H9 (cell line): ENCODE results near the gene AQP9. TPM values are rescaled to one million over a fixed set of nuclear protein-coding genes. Genes with fewer than 3 reads are reported as not detected.

Experiments
- DNase-seq: peaks from one replicate; pipeline ENCODE4 v3.0.0-alpha.2; 2017
- H2AFZ ChIP-seq: one replicate; pipeline ENCODE4 v1.6.1; 2013; ENCODE audit warnings: mild to moderate bottlenecking, low read length, control low read depth, moderate library complexity
- H2AK5ac ChIP-seq: 2 replicates; pipeline ENCODE4 v1.6.1; 2013; ENCODE audit warnings: low read length, control low read depth, mixed read lengths; ENCODE audit not compliant: insufficient read length
- H2BK120ac ChIP-seq: one replicate; pipeline ENCODE4 v1.6.1; 2013; ENCODE audit warnings: low read depth, mild to moderate bottlenecking, low read length, control low read depth, inconsistent platforms; ENCODE audit not compliant: poor library complexity, severe bottlenecking
- H2BK12ac ChIP-seq: 2 replicates; pipeline ENCODE4 v1.6.1; 2013; ENCODE audit warnings: low read length, control low read depth, mixed read lengths, low read depth; ENCODE audit not compliant: insufficient read length
- H2BK15ac ChIP-seq: 2 replicates; pipeline ENCODE4 v1.6.1; 2013; ENCODE audit warnings: low read depth, low read length, control low read depth
- H2BK20ac ChIP-seq: one replicate; pipeline ENCODE4 v1.6.1; 2013; ENCODE audit warnings: low read depth, mild to moderate bottlenecking, low read length, control low read depth, inconsistent platforms; ENCODE audit not compliant: poor library complexity, severe bottlenecking
- H2BK5ac ChIP-seq: 2 replicates; pipeline ENCODE4 v1.6.1; 2013; ENCODE audit warnings: low read length, control low read depth, mixed read lengths; ENCODE audit not compliant: insufficient read length
- H3K14ac ChIP-seq: 2 replicates; pipeline ENCODE4 v1.6.1; 2013; ENCODE audit warnings: low read length, control low read depth; ENCODE audit not compliant: insufficient read depth
- H3K18ac ChIP-seq: 2 replicates; pipeline ENCODE4 v1.6.1; 2013; ENCODE audit warnings: low read depth, mild to moderate bottlenecking, mixed read lengths, low read length, control low read depth; ENCODE audit not compliant: insufficient read length
- H3K23ac ChIP-seq: 2 replicates; pipeline ENCODE4 v1.6.1; 2013; ENCODE audit warnings: low read length, control low read depth, mixed read lengths, low read depth; ENCODE audit not compliant: insufficient read length
- H3K23me2 ChIP-seq: 2 replicates; pipeline ENCODE4 v1.6.1; 2013; ENCODE audit warnings: low read depth, mild to moderate bottlenecking, mixed read lengths, low read length, control low read depth; ENCODE audit not compliant: insufficient read length, poor library complexity, severe bottlenecking
- H3K27ac ChIP-seq: 2 replicates; pipeline ENCODE4 v1.5.1; 2013; ENCODE audit warnings: low read length, control low read depth, mixed read lengths, low read depth; ENCODE audit not compliant: insufficient read length
- H3K27me3 ChIP-seq: 2 replicates; pipeline ENCODE4 v1.6.1; 2013; ENCODE audit warnings: low read length, control low read depth, inconsistent platforms; ENCODE audit not compliant: insufficient read depth
- H3K4ac ChIP-seq: 2 replicates; pipeline ENCODE4 v1.6.1; 2013; ENCODE audit warnings: low read depth, mild to moderate bottlenecking, control low read depth, inconsistent platforms, low read length, moderate library complexity
- H3K4me1 ChIP-seq: 2 replicates; pipeline ENCODE4 v1.6.1; 2013; ENCODE audit warnings: low read length, control low read depth, inconsistent platforms; ENCODE audit not compliant: insufficient read depth
- H3K4me2 ChIP-seq: 2 replicates; pipeline ENCODE4 v1.6.1; 2013; ENCODE audit warnings: low read length, control low read depth, mixed read lengths; ENCODE audit not compliant: insufficient read length, insufficient read depth
- H3K56ac ChIP-seq: 2 replicates; pipeline ENCODE4 v1.6.1; 2013; ENCODE audit warnings: low read depth, mild to moderate bottlenecking, mixed read lengths, low read length, control low read depth; ENCODE audit not compliant: insufficient read length
- H3K79me1 ChIP-seq: 2 replicates; pipeline ENCODE4 v1.6.1; 2013; ENCODE audit warnings: low read depth, mild to moderate bottlenecking, moderate library complexity, low read length, control low read depth, inconsistent platforms; ENCODE audit not compliant: insufficient read depth, poor library complexity, severe bottlenecking
- H3K79me2 ChIP-seq: 2 replicates; pipeline ENCODE4 v1.6.1; 2013; ENCODE audit warnings: low read length, control low read depth, inconsistent platforms; ENCODE audit not compliant: insufficient read depth
- H3K9ac ChIP-seq: 2 replicates; pipeline ENCODE4 v1.6.1; 2013; ENCODE audit warnings: low read length, control low read depth, mixed read lengths; ENCODE audit not compliant: insufficient read length; ENCODE audit errors: extremely low read depth
- H3K9me3 ChIP-seq: one replicate; pipeline ENCODE4 v1.6.1; 2013; ENCODE audit warnings: low read depth, low read length, inconsistent platforms; ENCODE audit not compliant: control insufficient read depth
- H3T11ph ChIP-seq: one replicate; pipeline ENCODE4 v1.6.1; 2013; ENCODE audit warnings: mild to moderate bottlenecking, low read length, control low read depth, inconsistent platforms
- H4K20me1 ChIP-seq: one replicate; pipeline ENCODE4 v1.6.1; 2013; ENCODE audit not compliant: control insufficient read depth, insufficient read length, insufficient read depth
- H4K5ac ChIP-seq: 2 replicates; pipeline ENCODE4 v1.6.1; 2013; ENCODE audit warnings: low read depth, mild to moderate bottlenecking, mixed read lengths, low read length, control low read depth; ENCODE audit not compliant: insufficient read length
- H4K8ac ChIP-seq: replicated peaks from 2 replicates; pipeline ENCODE4 v1.6.1; 2013; ENCODE audit warnings: low read length, control low read depth, mixed read lengths, low read depth; ENCODE audit not compliant: insufficient read length
- H4K91ac ChIP-seq: 2 replicates; pipeline ENCODE4 v1.6.1; 2013; ENCODE audit warnings: low read depth, mild to moderate bottlenecking, moderate library complexity, mixed read lengths, low read length, control low read depth; ENCODE audit not compliant: insufficient read length
- H3K27ac Mint-ChIP-seq, 3 experiments: 2 replicates in 2 of 3; 3 replicates in 1 of 3; pipeline ENCODE4 v1.8.0; 2020 to 2021; ENCODE audit warnings: mixed read lengths in 3 of 3, mild to moderate bottlenecking in 1 of 3, moderate library complexity in 1 of 3
- H3K27me3 Mint-ChIP-seq: 2 replicates; pipeline ENCODE4 v1.8.0; 2021; ENCODE audit warnings: low read depth, mild to moderate bottlenecking, moderate library complexity, mixed read lengths
- H3K36me3 Mint-ChIP-seq, 3 experiments: 2 replicates in 2 of 3; 3 replicates in 1 of 3; pipeline ENCODE4 v1.8.0; 2020 to 2021; ENCODE audit warnings: low read depth in 3 of 3, mixed read lengths in 3 of 3; ENCODE audit not compliant: insufficient read depth in 1 of 3
- H3K4me1 Mint-ChIP-seq, 2 experiments: 2 replicates each; pipeline ENCODE4 v1.8.0; 2020; ENCODE audit warnings: mixed read lengths in 2 of 2
- H3K4me3 Mint-ChIP-seq, 2 experiments: 2 replicates in 1 of 2; 3 replicates in 1 of 2; pipeline ENCODE4 v1.8.0; 2020 to 2021; ENCODE audit warnings: mild to moderate bottlenecking in 2 of 2, mixed read lengths in 2 of 2, moderate library complexity in 1 of 2
- H3K9me3 Mint-ChIP-seq, 2 experiments: 2 replicates in 1 of 2; 3 replicates in 1 of 2; pipeline ENCODE4 v1.8.0; 2020; ENCODE audit warnings: mild to moderate bottlenecking in 2 of 2, mixed read lengths in 2 of 2, moderate library complexity in 1 of 2
- WGBS: extraction: QIAGEN DNeasy Blood & Tissue Kit; methylation state at CpG from one replicate; pipeline ENCODE4 v1.1.7; 2013; ENCODE audit warnings: missing lambda C conversion rate, low lambda C conversion rate, mixed read lengths; ENCODE audit not compliant: insufficient read length; ENCODE audit errors: extremely low coverage; 5-methylcytosine and 5-hydroxymethylcytosine counted together
- total RNA-seq: library from RNA; stranded (reverse); gene quantifications from 2 replicates; pipeline ENCODE4 v1.2.1, GENCODE V29; 2021
- TF ChIP-seq, protein P1 (sequence below): fragments of 200-600 bp; sonication (generic); conservative IDR thresholded peaks from 3 replicates; pipeline ENCODE4 v1.8.0; 2021; ENCODE audit warnings: antibody characterized with exemption, mild to moderate bottlenecking

Gene AQP9
- total RNA-seq, 1 experiment from 2014 or later = not detected

DNA sequence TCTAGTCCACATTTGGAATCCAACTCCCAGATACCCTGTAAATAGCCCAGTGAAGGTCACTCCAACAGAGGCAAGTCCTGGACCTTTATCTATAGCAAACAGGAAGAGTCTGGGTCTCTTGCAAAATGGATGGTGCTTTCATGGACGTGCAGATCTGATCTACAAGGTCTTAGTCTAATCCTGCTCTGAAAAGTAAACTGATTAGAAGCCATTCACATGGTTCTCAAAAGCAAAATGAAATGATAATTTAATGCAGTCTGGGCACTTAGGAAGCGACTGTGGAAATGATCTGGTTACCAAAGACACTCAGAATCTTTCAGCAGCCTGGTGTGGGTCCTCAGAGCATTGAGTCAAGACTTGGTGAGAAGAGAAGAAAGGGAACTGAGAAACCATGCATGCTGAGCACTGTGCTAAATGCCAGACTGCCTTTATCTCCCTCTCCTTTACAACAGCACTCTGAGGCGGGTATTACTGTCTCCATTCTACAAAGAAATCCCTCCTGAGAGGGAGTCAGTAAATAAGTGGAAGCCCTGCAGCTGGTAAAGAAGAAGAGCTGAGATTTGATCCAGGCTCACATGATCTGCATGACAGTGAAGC is 29.0 kb downstream of the AQP9 start:
- Histone ChIP-seq H2BK12ac (no peak overlapping the region), H2BK20ac (no peak overlapping the region), H3K9ac (no peak overlapping the region), H2BK120ac (no peak overlapping the region), H3K4ac (no peak overlapping the region), H3K18ac (no peak overlapping the region), H4K91ac (no peak overlapping the region), H3K4me1 (no peaks in the 10 kb centered on the region), H3K79me1 (no peaks in the 10 kb centered on the region), H2AK5ac (no peak overlapping the region), H3K79me2 (no peaks in the 10 kb centered on the region), H3K56ac (no peak overlapping the region), H4K8ac (no peak overlapping the region), H2AFZ (no peak overlapping the region), H3K9me3 (no peaks in the 10 kb centered on the region), H3K27ac (no peak overlapping the region), H3K4me2 (no peak overlapping the region), H2BK5ac (no peak overlapping the region), H3K14ac (no peak overlapping the region), H4K20me1 (no peaks in the 10 kb centered on the region), H3K23me2 (no peaks in the 10 kb centered on the region), H3K23ac (no peak overlapping the region), H3K27me3 (no peaks in the 10 kb centered on the region), H2BK15ac (no peak overlapping the region), H4K5ac (no peak overlapping the region), H3T11ph (no peak overlapping the region)
- no peak for DNase-seq
- H3K9me3 Mint-ChIP-seq = no peaks in the 10 kb centered on the region
- no peak overlapping the region for H3K4me3 Mint-ChIP-seq
- no peaks in the 10 kb centered on the region for H3K36me3 Mint-ChIP-seq
- H3K27ac Mint-ChIP-seq = 0 out of 7 replicates have a peak overlapping the region, but pooled peaks of 1 of the 3 experiments have one; percentile 53
- TF ChIP-seq, protein P1, sequence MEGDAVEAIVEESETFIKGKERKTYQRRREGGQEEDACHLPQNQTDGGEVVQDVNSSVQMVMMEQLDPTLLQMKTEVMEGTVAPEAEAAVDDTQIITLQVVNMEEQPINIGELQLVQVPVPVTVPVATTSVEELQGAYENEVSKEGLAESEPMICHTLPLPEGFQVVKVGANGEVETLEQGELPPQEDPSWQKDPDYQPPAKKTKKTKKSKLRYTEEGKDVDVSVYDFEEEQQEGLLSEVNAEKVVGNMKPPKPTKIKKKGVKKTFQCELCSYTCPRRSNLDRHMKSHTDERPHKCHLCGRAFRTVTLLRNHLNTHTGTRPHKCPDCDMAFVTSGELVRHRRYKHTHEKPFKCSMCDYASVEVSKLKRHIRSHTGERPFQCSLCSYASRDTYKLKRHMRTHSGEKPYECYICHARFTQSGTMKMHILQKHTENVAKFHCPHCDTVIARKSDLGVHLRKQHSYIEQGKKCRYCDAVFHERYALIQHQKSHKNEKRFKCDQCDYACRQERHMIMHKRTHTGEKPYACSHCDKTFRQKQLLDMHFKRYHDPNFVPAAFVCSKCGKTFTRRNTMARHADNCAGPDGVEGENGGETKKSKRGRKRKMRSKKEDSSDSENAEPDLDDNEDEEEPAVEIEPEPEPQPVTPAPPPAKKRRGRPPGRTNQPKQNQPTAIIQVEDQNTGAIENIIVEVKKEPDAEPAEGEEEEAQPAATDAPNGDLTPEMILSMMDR = no peak
- no CpG with 5 or more reads among the region's 3 CpGs for WGBS
- H3K4me1 Mint-ChIP-seq = peaks cover 6 to 8% of the 10 kb centered on the region in 2 experiments
- H3K27me3 Mint-ChIP-seq = no peaks in the 10 kb centered on the region; the same call in 1 of the 2 replicates
